Measurements from ENCODE around the gene POMGNT1.
"Not testable (repeated sequence)": the region's sequence is repeated elsewhere in the genome, so short reads cannot be mapped to it uniquely, and the experiment has no call there.

The POMGNT1 gene

DNA sequence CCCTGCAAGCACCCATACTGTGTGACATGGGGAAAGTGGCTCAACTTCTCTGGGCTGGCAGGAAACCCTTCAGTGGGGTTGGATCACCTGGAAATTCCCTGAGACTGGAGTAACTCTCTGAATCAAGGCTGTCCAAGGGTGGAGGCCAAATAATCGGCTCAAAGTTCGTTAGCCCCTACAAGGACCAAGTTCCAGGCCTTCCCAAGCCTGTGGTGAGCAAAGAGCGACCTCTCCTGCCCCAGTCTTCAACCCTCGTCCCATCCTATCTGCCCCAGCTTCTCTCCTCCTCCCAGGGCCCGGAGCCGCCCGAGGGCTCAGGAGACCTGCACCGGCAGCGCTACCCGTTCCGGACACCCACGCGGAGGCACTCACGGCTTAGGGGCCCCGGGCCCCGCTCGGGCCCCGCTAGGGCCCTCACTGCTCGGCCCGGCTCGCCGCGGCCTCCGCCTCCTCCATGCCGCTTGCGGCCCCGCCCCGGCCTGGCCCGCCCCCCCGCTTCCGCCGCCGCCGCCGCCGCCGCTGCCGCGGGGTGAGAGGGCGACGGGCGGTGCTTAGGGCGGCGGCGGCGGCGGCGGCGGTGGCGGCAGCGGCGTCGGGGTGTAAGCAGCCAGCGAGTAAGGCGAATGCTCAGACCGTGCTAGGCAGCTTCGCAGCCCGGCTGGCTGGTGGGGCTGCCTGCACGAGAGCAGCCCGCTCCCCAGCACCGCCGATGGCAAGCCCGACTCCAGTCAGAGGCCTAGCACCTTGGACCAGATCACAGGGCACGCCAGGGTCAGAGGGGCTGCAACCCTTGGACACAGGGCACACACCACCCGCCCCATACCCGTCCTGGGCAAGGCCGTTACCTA lies at the start of gene POMGNT1:
POMGNT1 (minus strand) TSS at position 471 of the 848 bp plus-strand sequence. CDS start 613 bp downstream, outside the sequence.
- TF ChIP-seq, protein P1, sequence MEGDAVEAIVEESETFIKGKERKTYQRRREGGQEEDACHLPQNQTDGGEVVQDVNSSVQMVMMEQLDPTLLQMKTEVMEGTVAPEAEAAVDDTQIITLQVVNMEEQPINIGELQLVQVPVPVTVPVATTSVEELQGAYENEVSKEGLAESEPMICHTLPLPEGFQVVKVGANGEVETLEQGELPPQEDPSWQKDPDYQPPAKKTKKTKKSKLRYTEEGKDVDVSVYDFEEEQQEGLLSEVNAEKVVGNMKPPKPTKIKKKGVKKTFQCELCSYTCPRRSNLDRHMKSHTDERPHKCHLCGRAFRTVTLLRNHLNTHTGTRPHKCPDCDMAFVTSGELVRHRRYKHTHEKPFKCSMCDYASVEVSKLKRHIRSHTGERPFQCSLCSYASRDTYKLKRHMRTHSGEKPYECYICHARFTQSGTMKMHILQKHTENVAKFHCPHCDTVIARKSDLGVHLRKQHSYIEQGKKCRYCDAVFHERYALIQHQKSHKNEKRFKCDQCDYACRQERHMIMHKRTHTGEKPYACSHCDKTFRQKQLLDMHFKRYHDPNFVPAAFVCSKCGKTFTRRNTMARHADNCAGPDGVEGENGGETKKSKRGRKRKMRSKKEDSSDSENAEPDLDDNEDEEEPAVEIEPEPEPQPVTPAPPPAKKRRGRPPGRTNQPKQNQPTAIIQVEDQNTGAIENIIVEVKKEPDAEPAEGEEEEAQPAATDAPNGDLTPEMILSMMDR (conservative IDR thresholded peaks at IDR 0.05), result no peak; the same call in 1 of the 2 replicates
- TF ChIP-seq ZFX (IDR thresholded peaks at IDR 0.05), result peak; percentile 72
- peak within 1 kb of the TSS; percentile 82 for H3K27ac ChIP-seq

DNA sequence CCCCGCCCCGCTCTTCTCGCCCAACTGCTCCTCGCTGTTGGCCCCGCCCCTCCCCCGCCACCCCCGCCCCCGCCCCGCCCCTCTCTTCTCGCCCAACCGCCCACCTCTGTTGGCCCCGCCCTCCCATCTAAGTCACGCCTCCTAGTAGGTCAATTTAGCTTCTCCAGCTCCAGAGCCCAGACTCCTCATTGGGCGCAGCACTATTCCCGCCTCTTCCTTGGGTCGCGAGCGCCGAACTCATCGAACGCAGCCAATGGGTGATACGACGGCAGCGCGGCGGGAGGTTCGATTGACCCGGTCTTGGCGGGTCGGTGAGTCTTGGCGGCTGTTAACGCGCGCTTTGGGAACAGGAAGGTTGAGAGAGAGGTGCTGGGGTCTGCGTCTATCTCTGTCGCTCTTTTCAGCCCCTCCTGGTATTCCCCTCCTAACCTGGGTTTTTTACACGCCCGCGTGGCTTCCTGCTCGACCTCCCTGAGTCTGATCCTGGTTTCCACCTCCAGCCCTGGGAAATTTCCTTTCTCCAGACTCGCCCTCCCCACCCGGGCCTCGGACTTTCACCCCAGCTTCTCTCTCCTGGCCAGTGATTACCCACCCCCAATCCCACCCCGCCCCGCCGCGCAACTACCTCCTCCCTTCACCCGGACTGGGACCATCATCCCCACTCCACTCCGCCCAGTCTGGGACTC lies 49.3 kb upstream of the POMGNT1 start, which contains the start of gene RAD54L:
RAD54L (plus strand) TSS at position 328 of the 686 bp plus-strand sequence. CDS start 643 bp downstream, outside the sequence.
- TF ChIP-seq, protein P1 (conservative IDR thresholded peaks at IDR 0.05), result no peak
- no peak for TF ChIP-seq ZFX (IDR thresholded peaks at IDR 0.05)
- H3K27ac ChIP-seq, result peak within 1 kb of the TSS; percentile 70

DNA sequence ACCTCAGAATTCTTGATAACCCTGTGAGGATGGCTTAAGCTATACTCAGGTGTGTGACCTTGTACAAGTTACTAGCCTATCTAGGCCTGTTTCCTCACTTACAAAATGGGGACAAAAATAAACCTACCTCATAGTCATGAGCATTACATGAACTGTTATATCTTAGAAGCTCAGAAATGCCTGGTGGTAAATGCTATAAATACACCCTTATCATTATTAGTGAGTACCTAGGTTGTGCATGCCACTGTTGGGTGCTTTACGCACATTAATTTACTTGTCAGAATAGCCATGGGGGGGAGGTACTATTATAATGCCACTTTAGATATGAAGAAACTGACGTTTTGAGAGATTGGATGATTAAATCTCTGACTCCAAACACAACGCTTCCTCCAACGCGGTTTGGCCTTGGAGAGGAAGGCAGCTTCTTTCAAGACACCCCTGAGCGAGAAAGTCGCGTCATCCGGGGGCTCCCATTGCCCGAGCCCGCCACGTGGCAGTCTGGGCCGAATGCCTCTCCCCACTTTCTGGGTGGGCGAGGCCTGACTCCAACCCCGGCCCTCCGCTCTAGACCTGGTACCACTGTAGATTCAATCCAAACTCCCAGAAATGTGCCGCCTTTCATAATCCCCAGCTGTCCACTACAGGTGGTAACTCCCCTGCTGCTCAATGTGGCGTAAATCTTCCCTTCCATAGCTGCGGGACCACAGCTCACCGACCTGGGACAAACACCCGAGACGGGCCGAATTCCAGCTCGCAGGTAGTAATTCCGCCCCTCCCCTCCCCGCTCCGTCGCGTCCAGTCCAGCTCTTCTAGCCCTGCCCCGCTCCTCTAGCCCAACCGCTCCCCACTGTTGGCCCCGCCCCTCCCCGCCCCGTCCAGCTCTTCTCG lies 48.6 kb upstream of the POMGNT1 start:
- TF ChIP-seq, protein P1 (conservative IDR thresholded peaks at IDR 0.05), result no peak
- no peak for TF ChIP-seq ZFX (IDR thresholded peaks at IDR 0.05)
- peak overlapping the region; percentile 68 for H3K27ac ChIP-seq

DNA sequence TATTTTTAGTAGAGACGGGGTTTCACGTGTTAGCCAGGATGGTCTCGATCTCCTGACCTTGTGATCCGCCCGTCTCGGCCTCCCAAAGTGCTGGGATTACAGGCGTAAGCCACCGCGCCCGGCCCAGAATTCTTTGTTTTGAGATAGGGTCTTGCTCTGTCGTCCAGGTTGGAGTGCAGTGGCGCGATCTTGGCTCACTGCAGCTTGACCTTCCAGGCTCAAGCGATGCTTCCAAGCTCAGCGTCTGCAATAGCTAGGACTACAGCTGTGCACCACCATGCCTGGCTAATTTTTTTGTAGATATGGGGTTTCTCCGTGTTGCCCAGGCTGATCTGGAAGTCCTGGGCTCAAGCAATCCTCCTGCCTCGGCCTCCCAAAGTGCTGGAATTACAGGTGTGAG lies 47.9 kb upstream of the POMGNT1 start:
- H3K27ac ChIP-seq, result peak overlapping the region; percentile 68; the same call in 1 of the 2 replicates

DNA sequence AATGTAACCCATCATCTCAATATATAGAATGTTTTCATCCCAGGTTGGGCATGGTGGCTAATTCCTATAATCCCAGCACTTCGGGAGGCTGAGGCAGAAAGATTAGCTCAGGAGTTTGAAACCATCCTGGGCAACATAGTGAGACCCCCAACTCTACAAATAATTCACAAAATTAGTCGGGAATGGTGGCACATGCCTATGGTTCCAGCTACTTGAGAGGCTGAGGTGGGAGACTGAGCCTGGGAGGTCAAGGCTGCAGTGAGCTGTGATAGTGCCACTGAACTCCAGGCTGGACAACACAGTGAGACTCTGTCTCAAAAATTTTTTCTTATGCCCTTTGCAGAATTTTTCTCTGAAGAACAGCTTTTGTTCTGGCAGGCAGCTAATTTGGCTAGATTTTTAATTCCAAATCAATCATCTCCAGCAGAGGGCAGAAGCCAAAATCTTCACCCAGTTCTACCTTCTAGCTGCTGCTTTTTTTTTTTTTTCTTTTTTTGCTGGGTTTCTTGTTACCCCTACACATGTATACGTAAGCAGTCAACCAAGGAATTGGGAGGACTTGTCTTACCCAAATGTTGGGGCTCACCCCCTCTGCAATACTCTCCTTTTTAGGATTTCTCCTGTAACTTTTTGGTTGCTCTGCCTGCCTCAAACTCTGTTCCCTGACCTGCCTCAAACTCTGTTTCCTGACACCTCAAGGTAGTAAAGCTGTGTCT lies 46.6 kb upstream of the POMGNT1 start:
- H3K27ac ChIP-seq, result no peak overlapping the region
- TF ChIP-seq, protein P1 (conservative IDR thresholded peaks at IDR 0.05), result peak; percentile 79
- TF ChIP-seq ZFX (IDR thresholded peaks at IDR 0.05), result no peak

DNA sequence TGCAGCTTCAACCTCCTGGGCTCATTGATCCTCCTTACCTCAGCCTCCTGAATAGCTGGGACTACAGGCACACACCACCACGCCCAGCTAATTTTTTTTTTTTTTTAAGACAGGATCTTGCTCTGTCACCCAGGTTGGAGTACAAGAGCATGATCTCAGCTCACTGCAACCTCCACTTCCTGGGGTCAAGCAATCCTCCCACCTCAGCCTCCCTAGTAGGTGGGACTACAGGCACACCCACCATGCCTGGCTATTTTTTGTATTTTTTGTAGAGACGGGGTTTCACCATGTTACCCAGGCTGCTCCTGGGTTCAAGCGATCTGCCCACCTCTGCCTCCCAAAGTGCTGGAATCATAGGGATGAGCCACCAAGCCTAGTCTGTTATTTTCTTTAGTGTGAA lies 45.6 kb upstream of the POMGNT1 start:
- not testable (repeated sequence) for H3K27ac ChIP-seq

DNA sequence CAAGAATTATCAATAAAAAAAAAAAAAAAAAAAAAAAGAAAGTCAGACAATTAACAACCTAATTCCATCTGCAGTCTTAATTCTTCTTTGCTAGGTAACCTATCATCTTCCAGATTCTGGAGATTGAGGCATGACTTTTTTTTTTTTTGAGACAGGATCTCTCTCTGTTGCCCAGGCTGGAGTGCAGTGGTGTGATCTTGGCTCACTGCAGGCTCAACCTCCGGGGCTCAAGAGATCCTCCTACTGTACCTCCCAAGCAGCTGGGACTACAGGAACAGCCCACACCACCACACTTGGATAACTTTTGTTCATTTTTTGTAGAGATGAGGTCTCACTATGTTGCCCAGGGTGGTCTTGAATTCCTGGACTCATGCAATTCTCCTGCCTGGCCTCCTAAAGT lies 44.7 kb upstream of the POMGNT1 start:
- H3K27ac ChIP-seq, result no peak overlapping the region
- TF ChIP-seq, protein P1 (conservative IDR thresholded peaks at IDR 0.05), result no peak
- TF ChIP-seq ZFX (IDR thresholded peaks at IDR 0.05), result no peak

DNA sequence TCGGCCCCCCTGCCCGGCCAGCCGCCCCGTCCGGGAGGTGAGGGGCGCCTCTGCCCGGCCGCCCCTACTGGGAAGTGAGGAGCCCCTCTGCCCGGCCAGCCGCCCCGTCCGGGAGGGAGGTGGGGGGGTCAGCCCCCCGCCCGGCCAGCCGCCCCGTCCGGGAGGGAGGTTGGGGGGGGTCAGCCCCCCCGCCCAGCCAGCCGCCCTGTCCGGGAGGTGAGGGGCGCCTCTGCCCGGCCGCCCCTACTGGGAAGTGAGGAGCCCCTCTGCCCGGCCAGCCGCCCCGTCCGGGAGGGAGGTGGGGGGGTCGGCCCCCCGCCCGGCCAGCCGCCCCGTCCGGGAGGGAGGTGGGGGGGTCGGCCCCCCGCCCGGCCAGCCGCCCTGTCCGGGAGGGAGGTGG lies 43.5 kb upstream of the POMGNT1 start:
- H3K27ac ChIP-seq, result not testable (repeated sequence)

DNA sequence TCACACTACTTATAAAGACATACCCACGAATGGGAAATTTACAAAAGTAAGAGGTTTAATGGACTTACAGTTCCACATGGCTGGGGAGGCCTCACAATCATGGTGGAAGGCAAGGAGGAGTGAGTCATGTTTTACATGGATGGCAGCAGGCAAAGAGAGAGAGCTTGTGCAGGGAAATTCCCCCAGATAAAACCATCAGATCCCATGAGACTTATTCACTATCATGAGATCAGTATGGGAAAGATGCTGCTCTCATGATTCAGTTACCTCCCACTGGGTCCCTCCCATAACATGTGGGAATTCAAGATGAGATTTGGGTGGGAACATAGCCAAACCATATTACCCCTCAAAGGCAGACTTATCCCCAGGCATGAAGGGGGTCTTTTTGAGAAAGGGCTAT lies 40.6 kb upstream of the POMGNT1 start:
- H3K27ac ChIP-seq, result not testable (repeated sequence)
